Cardiac muscle cell (in vitro differentiated cells and primary cell): ENCODE data around the gene TCEANC. TPM values are rescaled to one million over a fixed set of nuclear protein-coding genes. Genes with fewer than 3 reads are reported as not detected.
"Not testable (repeated sequence)": the region's sequence is repeated elsewhere in the genome, so short reads cannot be mapped to it uniquely, and the experiment has no call there.

Source experiments
- DNase-seq, 2 donors: peaks; one replicate each; pipeline versions ENCODE4 v3.0.0 to v3.0.0-alpha.2; 2010 to 2017; ENCODE audit warnings: low read depth in 1 of 2, low spot score in 1 of 2
- H3K27ac ChIP-seq: fragments of 200-600 bp; sonication (generic); 2 replicates; pipeline ENCODE4 v1.5.1; 2016
- H3K27me3 ChIP-seq: fragments of 200-600 bp; sonication (generic); 2 replicates; pipeline ENCODE4 v1.6.0; 2016; ENCODE audit warnings: control low read depth
- H3K36me3 ChIP-seq: fragments of 200-600 bp; sonication (generic); 2 replicates; pipeline ENCODE4 v1.5.1; 2016; ENCODE audit warnings: control low read depth
- H3K4me1 ChIP-seq: fragments of 200-600 bp; sonication (generic); 2 replicates; pipeline ENCODE4 v1.8.1; 2017; ENCODE audit warnings: low read depth, mild to moderate bottlenecking, mixed run types
- H3K4me3 ChIP-seq: fragments of 200-600 bp; sonication (generic); 2 replicates; pipeline ENCODE4 v1.5.1; 2016; ENCODE audit warnings: mild to moderate bottlenecking
- H3K9me3 ChIP-seq: fragments of 200-600 bp; sonication (generic); 2 replicates; pipeline ENCODE4 v1.5.1; 2017; ENCODE audit warnings: low read depth, mild to moderate bottlenecking, control low read depth
- polyA plus RNA-seq: library from polyadenylated mRNA; unstranded; fragments of >200 nt; fragmentation: Nextera tagmentation; extraction: Ambion mirVana; gene quantifications from 2 replicates; pipeline ENCODE4 v1.2.1, GENCODE V29; 2016
- total RNA-seq: library from RNA; depleted of rRNA; stranded (reverse); fragments of >200 nt; gene quantifications from 2 replicates; pipeline ENCODE4 v1.2.3, GENCODE V29; 2016
- TF ChIP-seq, protein P1 (sequence below): IDR thresholded peaks from 2 replicates; pipeline ENCODE4 v1.5.1; 2012; ENCODE audit warnings: low read depth, mild to moderate bottlenecking, low read length

Gene TCEANC
- total and polyA plus RNA-seq, 2 experiments from 2014 or later = 3.5 to 6.9 TPM

DNA sequence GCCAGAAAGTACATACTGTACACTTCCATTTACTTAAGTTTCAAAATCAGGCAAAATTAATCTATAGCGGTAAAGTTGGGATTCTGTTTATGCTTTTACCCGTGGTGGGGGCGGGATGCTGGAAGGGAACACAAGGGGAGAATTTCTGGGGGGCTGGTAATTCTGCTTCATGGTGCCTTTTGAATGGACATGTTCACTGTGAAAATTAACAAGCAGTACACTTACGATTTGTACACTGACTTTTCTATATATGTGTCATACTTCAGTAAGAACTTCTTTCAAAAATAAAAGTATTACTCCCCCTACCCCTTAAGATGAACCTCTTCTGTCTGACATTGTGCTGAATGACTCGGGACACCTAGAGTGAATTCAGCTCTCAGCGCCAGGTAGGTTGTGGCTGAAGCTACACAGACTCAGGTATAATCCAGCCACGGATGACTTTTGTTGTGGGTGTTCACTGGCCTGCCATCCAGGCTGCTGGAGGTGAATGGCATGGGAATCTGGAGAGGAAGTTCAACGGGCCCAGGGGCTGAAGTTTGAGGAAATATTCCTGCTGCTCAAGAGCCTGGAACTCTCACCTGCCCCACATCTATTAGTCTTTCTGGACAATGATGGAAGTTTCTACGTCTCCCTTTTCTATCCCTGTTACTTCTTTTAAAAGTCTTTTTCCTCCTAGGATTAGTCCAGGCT is 7.3 kb upstream of the TCEANC start:
- H3K36me3 ChIP-seq = no peaks in the 10 kb centered on the region
- no peaks in the 10 kb centered on the region for H3K4me1 ChIP-seq
- H3K9me3 ChIP-seq = no peaks in the 10 kb centered on the region
- no peak for DNase-seq
- no peaks in the 10 kb centered on the region for H3K27me3 ChIP-seq
- TF ChIP-seq, protein P1, sequence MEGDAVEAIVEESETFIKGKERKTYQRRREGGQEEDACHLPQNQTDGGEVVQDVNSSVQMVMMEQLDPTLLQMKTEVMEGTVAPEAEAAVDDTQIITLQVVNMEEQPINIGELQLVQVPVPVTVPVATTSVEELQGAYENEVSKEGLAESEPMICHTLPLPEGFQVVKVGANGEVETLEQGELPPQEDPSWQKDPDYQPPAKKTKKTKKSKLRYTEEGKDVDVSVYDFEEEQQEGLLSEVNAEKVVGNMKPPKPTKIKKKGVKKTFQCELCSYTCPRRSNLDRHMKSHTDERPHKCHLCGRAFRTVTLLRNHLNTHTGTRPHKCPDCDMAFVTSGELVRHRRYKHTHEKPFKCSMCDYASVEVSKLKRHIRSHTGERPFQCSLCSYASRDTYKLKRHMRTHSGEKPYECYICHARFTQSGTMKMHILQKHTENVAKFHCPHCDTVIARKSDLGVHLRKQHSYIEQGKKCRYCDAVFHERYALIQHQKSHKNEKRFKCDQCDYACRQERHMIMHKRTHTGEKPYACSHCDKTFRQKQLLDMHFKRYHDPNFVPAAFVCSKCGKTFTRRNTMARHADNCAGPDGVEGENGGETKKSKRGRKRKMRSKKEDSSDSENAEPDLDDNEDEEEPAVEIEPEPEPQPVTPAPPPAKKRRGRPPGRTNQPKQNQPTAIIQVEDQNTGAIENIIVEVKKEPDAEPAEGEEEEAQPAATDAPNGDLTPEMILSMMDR = no peak
- H3K4me3 ChIP-seq = no peak overlapping the region
- no peak overlapping the region for H3K27ac ChIP-seq

DNA sequence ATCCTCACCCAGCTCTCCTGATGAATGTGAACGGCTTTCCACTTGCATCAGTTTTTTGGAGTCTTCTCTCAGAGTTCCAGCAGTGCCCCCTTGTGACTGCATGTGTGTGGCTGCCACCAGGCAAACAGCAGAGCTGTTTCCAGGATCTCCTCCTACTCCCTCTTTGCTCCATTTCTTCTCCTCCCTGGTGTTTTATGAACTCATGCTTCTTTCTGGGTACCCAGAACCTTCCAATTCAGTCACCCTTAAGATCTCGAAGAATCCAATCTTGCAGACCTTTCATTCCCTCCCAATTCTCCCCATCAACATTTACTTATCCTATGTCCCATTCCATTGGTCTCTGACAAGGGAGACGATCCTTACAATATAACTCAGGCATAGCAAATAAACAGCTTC is 6.8 kb upstream of the TCEANC start:
- peak; percentile 70 to 75 for DNase-seq
- Histone ChIP-seq H3K36me3 (no peaks in the 10 kb centered on the region), H3K4me3 (no peak overlapping the region), H3K9me3 (no peaks in the 10 kb centered on the region), H3K27me3 (no peaks in the 10 kb centered on the region), H3K4me1 (no peaks in the 10 kb centered on the region), H3K27ac (no peak overlapping the region)
- TF ChIP-seq, protein P1 = peak; percentile 71

DNA sequence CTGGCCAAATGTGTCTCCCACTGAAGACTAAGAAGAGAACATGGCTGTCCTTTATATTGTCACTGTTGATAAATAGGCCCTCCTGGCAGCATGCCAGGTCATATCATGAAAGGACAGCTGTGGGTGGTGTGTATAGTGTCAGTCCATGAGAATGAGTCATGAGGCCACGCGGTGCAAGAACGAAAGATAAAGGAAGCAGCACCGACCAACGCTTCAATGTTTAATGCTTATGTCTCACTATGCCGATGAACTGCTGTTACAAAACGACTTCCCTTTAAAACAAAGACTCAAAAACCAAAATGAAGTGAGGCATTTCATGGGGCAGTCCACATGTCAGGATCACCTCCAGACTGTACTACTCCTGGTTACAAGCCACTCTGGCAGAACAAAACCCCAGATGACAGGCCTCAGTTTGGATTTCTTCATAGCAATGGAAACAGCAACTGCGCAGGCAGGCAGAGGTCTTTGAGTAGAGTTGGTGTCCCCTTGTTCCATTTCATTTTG is 5.2 kb upstream of the TCEANC start:
- Histone ChIP-seq H3K27ac (peak overlapping the region; percentile 11), H3K4me3 (no peak overlapping the region), H3K9me3 (no peaks in the 10 kb centered on the region), H3K4me1 (no peaks in the 10 kb centered on the region), H3K27me3 (no peaks in the 10 kb centered on the region), H3K36me3 (no peaks in the 10 kb centered on the region)
- peak; percentile 51 to 74 for DNase-seq
- TF ChIP-seq, protein P1 = no peak

GRCh38 chrX:13648336-13648735 is 4.6 kb upstream of the TCEANC start:
- H3K27ac ChIP-seq, H3K27me3 ChIP-seq, H3K36me3 ChIP-seq, H3K4me3 ChIP-seq, DNase-seq, H3K4me1 ChIP-seq, H3K9me3 ChIP-seq: not testable (repeated sequence)

GRCh38 chrX:13649838-13650237 is 3.1 kb upstream of the TCEANC start:
- TF ChIP-seq, protein P1 = no peak
- H3K36me3 ChIP-seq = no peaks in the 10 kb centered on the region
- no peaks in the 10 kb centered on the region for H3K27me3 ChIP-seq
- DNase-seq = no peak
- H3K4me3 ChIP-seq = no peak overlapping the region
- no peak overlapping the region for H3K27ac ChIP-seq
- no peaks in the 10 kb centered on the region for H3K4me1 ChIP-seq
- H3K9me3 ChIP-seq = no peaks in the 10 kb centered on the region

- H3K27ac ChIP-seq = no peak overlapping the region
- no peaks in the 10 kb centered on the region for H3K36me3 ChIP-seq
- no peaks in the 10 kb centered on the region for H3K4me1 ChIP-seq
- no peaks in the 10 kb centered on the region for H3K9me3 ChIP-seq
- no peak for DNase-seq
- H3K27me3 ChIP-seq = no peaks in the 10 kb centered on the region
- H3K4me3 ChIP-seq = no peak overlapping the region
- TF ChIP-seq, protein P1 = no peak
These were observed 2.6 kb upstream of the TCEANC start for GRCh38 chrX:13650318-13650717.
